Activated T-cell treated with anti-CD3 and anti-CD28 coated beads, Interleukin-2, amount 50 U/mL, for 1 hour (primary cell): Measurements from ENCODE around the gene OR6N1.

ENCODE experiments used
- DNase-seq: peaks from one replicate; pipeline ENCODE4 v3.0.0-alpha.2; 2020

Gene OR6N1

DNA sequence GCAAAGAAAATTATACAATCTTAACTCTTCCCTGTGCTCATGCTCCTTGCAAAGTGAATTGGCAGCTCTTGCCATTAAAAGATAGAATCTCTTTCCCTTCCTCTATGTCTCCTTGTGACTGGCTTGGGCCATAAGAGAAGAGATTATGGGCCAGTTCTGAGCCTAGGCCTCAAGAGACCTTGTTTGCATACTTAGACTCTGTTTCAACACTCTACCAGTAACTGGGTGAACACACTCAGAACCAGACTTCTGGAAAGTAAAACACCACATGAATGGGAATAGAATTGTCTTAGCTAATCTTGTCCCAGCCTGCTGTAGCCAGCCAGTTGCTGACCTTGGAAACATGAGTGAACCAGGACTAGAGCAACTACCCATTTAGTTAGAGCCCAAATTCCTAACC is 36.1 kb downstream of the OR6N1 start:
- no peak for DNase-seq

DNA sequence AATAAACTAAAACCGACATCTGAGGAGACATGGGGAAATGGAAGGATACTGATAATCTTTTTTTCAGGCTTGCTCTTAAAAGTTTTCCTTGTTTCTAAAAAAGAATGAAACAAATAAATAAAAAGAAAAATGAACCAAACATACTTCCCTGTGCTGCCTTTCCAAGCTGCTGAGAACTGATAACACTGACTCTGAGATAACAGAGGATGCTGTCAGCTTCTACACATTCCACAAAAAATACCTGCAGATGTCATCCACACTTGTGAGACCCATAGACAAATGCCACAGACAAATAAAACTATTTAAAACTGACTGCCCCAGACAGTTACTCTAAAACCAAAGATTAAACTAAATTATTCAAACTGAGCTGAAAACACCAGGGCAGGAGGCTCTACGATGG is 39.5 kb downstream of the OR6N1 start:
- no peak for DNase-seq

DNA sequence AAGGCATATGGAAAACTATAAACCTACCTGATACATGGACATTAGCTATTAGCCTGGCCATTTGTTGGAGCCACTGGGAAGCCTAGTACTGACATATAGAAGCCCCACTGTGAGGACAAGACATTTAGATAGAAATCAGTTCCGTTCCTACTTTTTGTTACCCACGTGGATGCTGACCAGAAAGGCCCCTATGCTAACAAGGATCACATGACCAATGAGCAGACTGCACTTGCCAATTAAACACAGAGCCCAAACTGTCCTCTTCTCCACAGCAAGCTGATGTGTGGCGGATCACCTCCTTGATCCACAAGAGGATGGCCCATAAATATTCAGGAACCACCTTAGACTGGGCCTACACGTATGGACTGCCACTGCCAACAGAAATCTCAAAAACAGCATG is 40.3 kb downstream of the OR6N1 start:
- DNase-seq, result no peak

DNA sequence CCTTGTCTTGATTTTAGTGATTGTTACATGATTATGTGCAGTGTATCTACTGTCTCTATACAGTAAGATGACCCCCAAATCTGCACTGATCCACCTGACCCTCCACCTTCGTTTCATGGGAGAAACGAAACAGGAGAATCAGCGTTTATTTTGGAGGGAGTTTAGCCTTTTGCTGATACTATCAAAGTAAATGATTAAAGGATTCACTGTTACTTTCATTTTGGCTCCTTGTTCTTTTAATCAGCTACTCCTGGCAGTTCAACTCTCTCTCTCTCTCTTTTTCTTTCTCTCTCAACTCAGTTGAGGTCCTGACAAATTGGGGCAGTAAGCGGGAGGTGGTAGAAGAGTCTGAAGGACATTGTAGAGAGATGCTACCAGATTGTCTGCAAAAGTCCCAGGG is 41.5 kb downstream of the OR6N1 start:
- no peak for DNase-seq

DNA sequence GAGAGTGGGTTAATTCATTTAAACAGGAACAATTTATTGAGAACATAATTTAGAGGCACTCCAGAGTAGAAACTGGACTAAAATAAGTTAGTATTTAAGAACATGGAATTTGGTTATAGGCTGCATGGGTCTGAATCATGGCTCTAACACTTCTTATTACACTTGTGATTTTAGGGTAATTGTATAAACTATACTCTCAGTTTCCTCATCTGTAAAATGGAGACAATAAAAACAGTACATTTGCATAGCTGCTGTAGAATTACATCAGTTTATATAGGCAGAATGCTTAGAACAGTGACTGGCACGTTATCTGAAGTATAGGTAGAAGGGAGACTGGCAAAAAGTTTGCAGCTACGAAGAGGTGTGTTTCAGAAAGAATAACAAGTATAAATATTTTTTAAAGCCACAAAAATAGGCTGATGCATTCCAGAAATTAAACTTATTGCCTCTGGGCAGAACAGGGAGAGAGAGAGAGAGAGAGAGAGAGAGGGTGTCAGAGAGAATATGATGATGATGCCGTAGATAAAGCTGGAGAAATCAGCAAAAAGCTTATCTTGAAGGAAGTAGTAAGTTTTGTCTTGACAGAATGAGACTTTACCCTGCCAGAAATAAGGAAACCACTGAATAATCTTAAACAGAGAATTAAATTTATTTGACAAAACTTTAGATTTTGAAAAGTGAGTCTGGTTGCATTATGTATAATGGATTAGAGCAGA is 43.3 kb downstream of the OR6N1 start:
- DNase-seq, result no peak

DNA sequence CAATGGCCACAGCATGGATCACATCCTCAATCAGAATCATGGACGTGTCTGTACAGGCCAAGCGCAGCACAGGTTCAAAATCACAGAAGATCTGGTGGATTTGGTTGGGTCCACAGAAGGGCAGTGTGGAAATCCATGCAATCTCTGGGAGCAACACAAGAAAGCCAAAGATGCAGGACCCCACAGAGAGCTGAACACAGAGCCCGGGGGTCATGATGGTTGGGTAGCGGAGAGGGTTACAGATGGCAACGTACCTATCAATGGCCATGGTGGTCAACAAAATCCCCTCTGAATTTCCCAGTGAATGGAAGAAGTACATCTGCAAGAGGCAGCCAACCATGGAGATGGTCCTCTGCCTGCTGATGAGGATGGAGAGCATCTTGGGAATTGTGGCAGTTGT is 47.6 kb downstream of the OR6N1 start:
- no peak for DNase-seq

DNA sequence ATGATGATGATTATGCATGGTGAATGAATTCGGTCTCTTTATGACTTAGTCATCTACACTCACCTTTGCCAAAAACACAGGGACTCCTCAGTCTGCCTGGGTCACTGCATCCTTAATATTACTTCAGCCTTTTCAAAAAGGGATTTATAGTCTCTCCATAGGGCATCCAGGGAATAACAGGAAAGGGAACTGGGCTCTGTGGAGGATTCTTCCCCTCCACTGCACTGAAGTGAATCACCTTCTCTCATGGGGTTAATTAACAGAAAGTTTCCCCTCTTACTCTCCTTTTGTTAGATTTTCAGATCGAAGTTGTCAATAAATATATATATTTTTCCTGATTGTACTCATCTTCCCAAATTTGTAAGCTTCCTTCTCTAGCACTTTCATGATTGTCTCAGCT is 51.4 kb downstream of the OR6N1 start, which contains the start of gene OR6K3:
OR6K3 (minus strand) TSS at position 101 of the 400 bp plus-strand sequence. CDS start 2,605 bp downstream, outside the sequence.
- DNase-seq, result no peak

DNA sequence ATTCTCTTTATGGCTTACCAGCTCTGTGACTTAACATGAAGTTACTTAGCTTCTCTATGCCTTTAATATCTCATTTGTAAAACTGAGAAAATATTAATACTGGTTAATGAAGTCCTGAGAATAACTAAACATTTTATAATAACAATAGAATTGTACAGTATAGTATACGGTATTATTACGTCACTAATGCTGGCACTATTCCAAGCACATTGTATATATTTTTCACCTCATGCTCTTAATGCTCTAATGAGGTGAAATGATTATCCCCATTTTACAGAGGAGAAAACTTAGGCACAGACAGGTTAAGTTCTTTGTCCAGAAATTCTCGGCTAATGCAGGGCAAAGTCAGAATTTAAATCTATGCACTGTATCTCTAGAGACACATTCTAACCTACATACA is 52.3 kb downstream of the OR6N1 start:
- no peak for DNase-seq

DNA sequence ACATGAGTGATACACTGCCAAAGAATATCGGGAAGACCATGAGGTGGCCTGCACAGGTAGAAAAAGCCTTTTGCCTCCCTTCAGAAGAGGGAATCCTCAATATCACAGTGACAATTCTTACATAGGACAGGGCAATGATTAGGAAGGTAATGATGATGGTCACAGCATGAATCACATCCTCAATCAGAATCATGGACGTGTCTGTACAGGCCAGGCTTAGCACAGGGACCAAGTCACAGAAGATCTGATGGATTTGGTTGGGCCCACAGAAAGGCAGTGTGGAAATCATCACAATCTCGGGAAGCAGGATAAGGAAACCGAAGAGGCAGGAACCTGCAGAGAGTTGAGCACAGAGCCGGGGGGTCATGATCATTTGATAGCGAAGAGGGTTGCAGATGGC is 54.7 kb downstream of the OR6N1 start:
- DNase-seq, result no peak

DNA sequence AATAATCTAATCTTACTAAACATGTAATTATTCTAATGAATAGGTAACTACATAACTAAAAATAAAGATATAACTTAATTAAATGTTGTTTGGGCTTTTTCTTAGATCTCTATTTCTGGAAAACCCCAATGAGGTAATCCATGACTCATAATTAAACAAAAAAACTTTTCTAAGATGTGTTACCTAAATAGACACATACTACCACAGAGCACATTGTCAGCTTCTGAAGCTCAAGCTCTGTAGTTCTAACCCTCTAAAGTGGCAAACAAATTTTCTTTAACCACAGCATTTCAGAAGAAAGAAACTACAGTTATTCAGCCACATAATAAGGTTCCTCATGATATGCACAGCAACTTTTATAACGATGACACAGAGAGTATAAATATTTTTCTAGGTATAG is 55.7 kb downstream of the OR6N1 start:
- no peak for DNase-seq

DNA sequence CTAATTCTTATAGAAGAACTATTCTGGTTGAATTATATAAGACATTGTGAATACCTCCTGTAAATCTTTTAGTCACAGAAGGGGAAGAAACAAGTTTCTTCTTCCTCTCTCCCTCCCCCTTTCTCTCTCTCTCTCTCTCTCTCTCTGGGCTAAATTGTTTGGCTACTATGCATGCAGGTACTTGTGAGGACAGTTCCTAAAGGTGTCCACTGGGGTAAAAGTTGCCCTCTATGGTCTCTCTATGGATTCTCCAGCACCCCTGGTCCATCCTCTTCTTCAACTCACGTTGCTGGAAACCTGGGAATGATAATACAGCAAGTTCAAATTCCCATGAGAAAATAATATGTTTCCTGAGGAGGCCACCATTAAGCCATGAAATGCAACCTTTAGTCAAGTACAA is 57.2 kb downstream of the OR6N1 start:
- no peak for DNase-seq
